HCT116 (cell line): ENCODE results near the gene THBS1.

ENCODE experiments used
- EZH2 ChIP-seq: fragments of 200-600 bp; sonication (generic); IDR thresholded peaks from 2 replicates; pipeline ENCODE4 v1.6.1; 2017; ENCODE audit warnings: antibody characterized with exemption, mixed run types
- FOSL1 ChIP-seq: IDR thresholded peaks from 2 replicates; pipeline ENCODE4 v1.6.1; 2012; ENCODE audit warnings: low read depth
- JUND ChIP-seq: IDR thresholded peaks from 2 replicates; pipeline ENCODE4 v1.6.1; 2012
- POLR2A ChIP-seq: IDR thresholded peaks from 2 replicates; pipeline ENCODE4 v1.7.0; 2011; ENCODE audit warnings: borderline replicate concordance; ENCODE audit not compliant: insufficient read depth, insufficient read length; ENCODE audit errors: extremely low read depth
- RAD21 ChIP-seq: IDR thresholded peaks from 2 replicates; pipeline ENCODE4 v1.6.1; 2012; ENCODE audit warnings: low read depth, mild to moderate bottlenecking
- TF ChIP-seq, protein P1 (sequence below), 3 experiments: fragments of 200-600 bp in 1 of 3; sonication (generic) in 1 of 3; IDR thresholded peaks in 2 of 3; conservative IDR thresholded peaks in 1 of 3; 2 replicates each; pipeline ENCODE4 v1.5.1; 2012 to 2017; ENCODE audit warnings: low read depth in 2 of 3, low read length in 2 of 3, antibody characterized with exemption in 1 of 3, borderline replicate concordance in 1 of 3, control low read depth in 1 of 3, mild to moderate bottlenecking in 1 of 3, mixed read lengths in 1 of 3, mixed run types in 1 of 3, moderate library complexity in 1 of 3; ENCODE audit not compliant: insufficient read depth in 1 of 3
- TF ChIP-seq, protein P2 (sequence below): IDR thresholded peaks from 2 replicates; pipeline ENCODE4 v1.6.1; 2012; ENCODE audit warnings: low read depth

DNA sequence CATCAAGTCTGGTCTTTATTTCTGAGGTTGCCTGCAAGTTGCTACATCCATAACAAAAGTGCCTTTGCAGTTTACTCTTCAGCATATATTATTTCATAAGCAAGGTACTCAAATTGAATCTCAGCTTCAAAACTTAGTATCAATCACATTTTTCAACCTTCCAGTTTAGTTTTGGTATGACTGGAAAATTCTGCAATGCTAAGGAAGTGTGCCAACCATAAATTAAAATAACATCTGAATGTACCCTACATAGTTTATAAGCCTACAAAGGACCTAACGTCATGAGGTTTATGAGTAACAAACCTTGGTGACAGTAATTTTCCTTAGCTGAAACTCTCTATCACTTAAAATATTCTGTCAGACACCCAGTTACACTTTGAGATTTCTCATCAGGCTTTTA is 62.8 kb downstream of the THBS1 start:
- TF ChIP-seq POLR2A: no peak
- TF ChIP-seq, protein P1, sequence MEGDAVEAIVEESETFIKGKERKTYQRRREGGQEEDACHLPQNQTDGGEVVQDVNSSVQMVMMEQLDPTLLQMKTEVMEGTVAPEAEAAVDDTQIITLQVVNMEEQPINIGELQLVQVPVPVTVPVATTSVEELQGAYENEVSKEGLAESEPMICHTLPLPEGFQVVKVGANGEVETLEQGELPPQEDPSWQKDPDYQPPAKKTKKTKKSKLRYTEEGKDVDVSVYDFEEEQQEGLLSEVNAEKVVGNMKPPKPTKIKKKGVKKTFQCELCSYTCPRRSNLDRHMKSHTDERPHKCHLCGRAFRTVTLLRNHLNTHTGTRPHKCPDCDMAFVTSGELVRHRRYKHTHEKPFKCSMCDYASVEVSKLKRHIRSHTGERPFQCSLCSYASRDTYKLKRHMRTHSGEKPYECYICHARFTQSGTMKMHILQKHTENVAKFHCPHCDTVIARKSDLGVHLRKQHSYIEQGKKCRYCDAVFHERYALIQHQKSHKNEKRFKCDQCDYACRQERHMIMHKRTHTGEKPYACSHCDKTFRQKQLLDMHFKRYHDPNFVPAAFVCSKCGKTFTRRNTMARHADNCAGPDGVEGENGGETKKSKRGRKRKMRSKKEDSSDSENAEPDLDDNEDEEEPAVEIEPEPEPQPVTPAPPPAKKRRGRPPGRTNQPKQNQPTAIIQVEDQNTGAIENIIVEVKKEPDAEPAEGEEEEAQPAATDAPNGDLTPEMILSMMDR (IDR thresholded peaks at IDR 0.05 in 2 of 3, conservative IDR thresholded peaks at IDR 0.05 in 1 of 3; ENCODE audit: borderline replicate concordance in 1 of 3, insufficient read depth in 1 of 3, low read depth in 2 of 3, low read length in 2 of 3): no peak
- TF ChIP-seq JUND: no peak
- TF ChIP-seq RAD21: no peak
- TF ChIP-seq, protein P2, sequence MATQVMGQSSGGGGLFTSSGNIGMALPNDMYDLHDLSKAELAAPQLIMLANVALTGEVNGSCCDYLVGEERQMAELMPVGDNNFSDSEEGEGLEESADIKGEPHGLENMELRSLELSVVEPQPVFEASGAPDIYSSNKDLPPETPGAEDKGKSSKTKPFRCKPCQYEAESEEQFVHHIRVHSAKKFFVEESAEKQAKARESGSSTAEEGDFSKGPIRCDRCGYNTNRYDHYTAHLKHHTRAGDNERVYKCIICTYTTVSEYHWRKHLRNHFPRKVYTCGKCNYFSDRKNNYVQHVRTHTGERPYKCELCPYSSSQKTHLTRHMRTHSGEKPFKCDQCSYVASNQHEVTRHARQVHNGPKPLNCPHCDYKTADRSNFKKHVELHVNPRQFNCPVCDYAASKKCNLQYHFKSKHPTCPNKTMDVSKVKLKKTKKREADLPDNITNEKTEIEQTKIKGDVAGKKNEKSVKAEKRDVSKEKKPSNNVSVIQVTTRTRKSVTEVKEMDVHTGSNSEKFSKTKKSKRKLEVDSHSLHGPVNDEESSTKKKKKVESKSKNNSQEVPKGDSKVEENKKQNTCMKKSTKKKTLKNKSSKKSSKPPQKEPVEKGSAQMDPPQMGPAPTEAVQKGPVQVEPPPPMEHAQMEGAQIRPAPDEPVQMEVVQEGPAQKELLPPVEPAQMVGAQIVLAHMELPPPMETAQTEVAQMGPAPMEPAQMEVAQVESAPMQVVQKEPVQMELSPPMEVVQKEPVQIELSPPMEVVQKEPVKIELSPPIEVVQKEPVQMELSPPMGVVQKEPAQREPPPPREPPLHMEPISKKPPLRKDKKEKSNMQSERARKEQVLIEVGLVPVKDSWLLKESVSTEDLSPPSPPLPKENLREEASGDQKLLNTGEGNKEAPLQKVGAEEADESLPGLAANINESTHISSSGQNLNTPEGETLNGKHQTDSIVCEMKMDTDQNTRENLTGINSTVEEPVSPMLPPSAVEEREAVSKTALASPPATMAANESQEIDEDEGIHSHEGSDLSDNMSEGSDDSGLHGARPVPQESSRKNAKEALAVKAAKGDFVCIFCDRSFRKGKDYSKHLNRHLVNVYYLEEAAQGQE: no peak
- no peak for TF ChIP-seq EZH2
- no peak for TF ChIP-seq FOSL1
